Karpas-422 (cell line): ENCODE results near the gene RABGEF1. TPM values are rescaled to one million over a fixed set of nuclear protein-coding genes. Genes with fewer than 3 reads are reported as not detected.
"Not testable (repeated sequence)": the region's sequence is repeated elsewhere in the genome, so short reads cannot be mapped to it uniquely, and the experiment has no call there.

Experiments used
- DNase-seq: peaks from one replicate; pipeline ENCODE4 v3.0.0-alpha.2; 2015
- H2AFZ ChIP-seq: fragments of 200-600 bp; sonication (generic); 2 replicates; pipeline ENCODE4 v1.6.1; 2014; ENCODE audit warnings: antibody characterized with exemption, low read length, mixed read lengths
- H3K27ac ChIP-seq: fragments of 200-600 bp; sonication (generic); 2 replicates; pipeline ENCODE4 v1.5.1; 2014; ENCODE audit warnings: mild to moderate bottlenecking, low read length, moderate library complexity
- H3K27me3 ChIP-seq: fragments of 200-600 bp; sonication (generic); 2 replicates; pipeline ENCODE4 v1.6.1; 2014; ENCODE audit warnings: low read length, mixed read lengths
- H3K36me3 ChIP-seq: fragments of 200-600 bp; sonication (generic); 2 replicates; pipeline ENCODE4 v1.6.1; 2014; ENCODE audit warnings: low read length, mixed read lengths; ENCODE audit not compliant: insufficient read depth
- H3K4me1 ChIP-seq: fragments of 200-600 bp; sonication (generic); 2 replicates; pipeline ENCODE4 v1.6.1; 2014; ENCODE audit warnings: mild to moderate bottlenecking, low read length, mixed read lengths
- H3K4me2 ChIP-seq: fragments of 200-600 bp; sonication (generic); 2 replicates; pipeline ENCODE4 v1.6.1; 2014; ENCODE audit warnings: low read length, low read depth, mild to moderate bottlenecking; ENCODE audit not compliant: poor library complexity, severe bottlenecking
- H3K4me3 ChIP-seq: fragments of 200-600 bp; sonication (generic); 2 replicates; pipeline ENCODE4 v1.5.1; 2014; ENCODE audit warnings: mild to moderate bottlenecking, antibody characterized with exemption, low read length, mixed read lengths
- H3K79me2 ChIP-seq: fragments of 200-600 bp; sonication (generic); 2 replicates; pipeline ENCODE4 v1.6.1; 2014; ENCODE audit warnings: mild to moderate bottlenecking, low read length, mixed read lengths
- H3K9ac ChIP-seq: fragments of 200-600 bp; sonication (generic); 2 replicates; pipeline ENCODE4 v1.6.0; 2014; ENCODE audit warnings: low read length
- H3K9me2 ChIP-seq: fragments of 200-600 bp; sonication (generic), shearing (Covaris generic); replicated peaks from 2 replicates; pipeline ENCODE4 v1.6.0; 2014; ENCODE audit warnings: mild to moderate bottlenecking, low read length, moderate library complexity; ENCODE audit not compliant: insufficient read depth
- H3K9me3 ChIP-seq: fragments of 300-700, 200-600 bp; sonication (generic); 2 replicates; pipeline ENCODE4 v1.6.1; 2014; ENCODE audit warnings: low read length, mixed read lengths
- H4K20me1 ChIP-seq: fragments of 200-600 bp; sonication (generic); 2 replicates; pipeline ENCODE4 v1.6.1; 2014; ENCODE audit warnings: mild to moderate bottlenecking, antibody characterized with exemption, low read length, low read depth; ENCODE audit not compliant: insufficient read depth
- total RNA-seq: library from RNA; depleted of rRNA; stranded (reverse); fragments of >200 nt; shearing (Covaris generic); gene quantifications from 2 replicates; pipeline ENCODE4 v1.2.3, GENCODE V29; 2014; ENCODE audit warnings: low replicate concordance

The RABGEF1 gene
- total RNA-seq, 1 experiment from 2014 or later = 26.1 TPM

- Histone ChIP-seq H3K4me3 (no peak overlapping the region), H3K9me2 (no peaks in the 10 kb centered on the region), H3K36me3 (peaks cover 7% of the 10 kb centered on the region), H3K9ac (no peak overlapping the region), H3K4me2 (no peak overlapping the region), H3K9me3 (no peaks in the 10 kb centered on the region), H3K27me3 (no peaks in the 10 kb centered on the region), H4K20me1 (no peaks in the 10 kb centered on the region), H3K79me2 (peaks cover 9% of the 10 kb centered on the region; the same call in 1 of the 2 replicates), H3K4me1 (0 out of 2 replicates have a peak, but pooled peaks cover 3% of the 10 kb centered on the region), H2AFZ (no peak overlapping the region), H3K27ac (no peak overlapping the region)
- no peak for DNase-seq
Observed at GRCh38 chr7:66699998-66700397, 40.5 kb upstream of the RABGEF1 start.

DNA sequence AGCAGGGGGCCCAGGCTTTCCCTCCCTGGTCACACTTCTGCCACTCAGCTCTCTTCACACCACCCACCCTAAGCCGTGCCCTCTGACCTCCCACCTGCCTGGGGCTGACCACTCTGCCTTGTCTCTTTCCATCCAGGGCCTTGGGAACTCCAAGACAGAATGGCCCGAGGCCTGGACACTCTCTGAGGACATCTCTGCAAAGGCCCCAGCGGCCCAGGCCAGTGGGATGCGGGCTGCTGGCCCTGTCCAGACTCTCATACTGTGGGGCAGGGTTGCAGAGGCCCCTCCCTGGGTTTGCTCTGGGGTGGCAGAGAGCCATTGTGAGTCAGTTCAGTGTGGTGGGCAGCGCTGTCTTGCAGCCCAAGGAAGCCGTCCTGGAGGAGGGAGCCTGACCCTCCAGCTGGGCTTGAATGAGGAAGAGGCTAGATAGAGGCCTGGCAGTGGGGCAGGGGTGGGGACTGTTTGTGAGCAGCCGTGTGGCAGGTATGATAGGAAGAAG lies 39.9 kb upstream of the RABGEF1 start:
- peaks cover 9% of the 10 kb centered on the region; the same call in 1 of the 2 replicates for H3K79me2 ChIP-seq

DNA sequence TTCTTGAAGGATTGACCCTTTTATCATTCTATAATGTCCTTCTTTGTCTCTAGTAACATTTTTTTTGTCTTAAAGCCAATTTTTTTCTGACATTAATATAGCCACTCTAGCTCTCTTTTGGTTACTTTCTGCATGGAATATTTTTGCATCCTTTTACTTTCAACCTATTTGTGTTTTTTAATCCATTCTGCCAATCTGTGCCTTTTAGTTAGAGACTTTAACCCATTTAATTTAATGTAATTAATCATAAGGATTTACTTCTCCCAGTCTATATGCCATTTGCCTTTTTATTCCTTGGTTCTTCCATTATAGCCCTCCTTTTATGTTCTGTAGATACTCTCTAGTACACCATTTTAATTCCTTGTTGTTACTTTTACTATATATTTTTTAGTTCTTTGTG lies 32.7 kb upstream of the RABGEF1 start:
- DNase-seq = no peak
- no peak overlapping the region for H3K9ac ChIP-seq

More for the DNA sequence above, 39.9 kb upstream of the RABGEF1 start:
- Histone ChIP-seq H3K9me2 (no peaks in the 10 kb centered on the region), H3K27me3 (no peaks in the 10 kb centered on the region), H3K36me3 (peaks cover 8% of the 10 kb centered on the region), H2AFZ (no peak overlapping the region), H3K9ac (no peak overlapping the region), H3K4me2 (no peak overlapping the region), H3K9me3 (no peaks in the 10 kb centered on the region), H4K20me1 (no peaks in the 10 kb centered on the region), H3K4me1 (0 out of 2 replicates have a peak, but pooled peaks cover 3% of the 10 kb centered on the region), H3K4me3 (no peak overlapping the region), H3K27ac (no peak overlapping the region)
- DNase-seq = no peak

DNA sequence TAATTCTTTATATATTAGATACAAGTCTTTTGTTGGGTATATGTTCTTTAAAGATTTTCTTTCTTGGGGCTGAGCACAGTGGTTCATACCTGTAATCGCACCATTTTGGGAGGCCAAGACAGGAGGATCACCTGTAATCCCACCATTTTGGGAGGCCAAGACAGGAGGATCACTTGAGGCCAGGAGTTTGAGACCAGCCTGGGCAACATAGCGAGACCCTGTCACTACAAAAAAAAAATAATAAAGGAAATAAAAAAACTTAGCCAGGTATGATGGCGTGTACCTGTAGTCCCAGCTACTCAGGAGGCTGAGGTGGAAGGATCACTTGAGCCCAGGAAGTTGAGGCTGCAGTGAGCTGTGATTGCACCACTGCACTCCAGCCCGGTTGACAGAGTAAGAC lies 29.8 kb upstream of the RABGEF1 start:
- not testable (repeated sequence) for H3K4me3 ChIP-seq, H3K9ac ChIP-seq, H2AFZ ChIP-seq, H3K79me2 ChIP-seq, H3K9me2 ChIP-seq, H3K4me2 ChIP-seq, H3K27ac ChIP-seq, DNase-seq, H4K20me1 ChIP-seq, H3K4me1 ChIP-seq, H3K27me3 ChIP-seq
- H3K9me3 ChIP-seq = peaks cover 10% of the 10 kb centered on the region
- H3K36me3 ChIP-seq = peaks cover 50% of the 10 kb centered on the region

More for the DNA sequence above, 32.7 kb upstream of the RABGEF1 start:
- H3K27me3 ChIP-seq = no peaks in the 10 kb centered on the region
- no peaks in the 10 kb centered on the region for H4K20me1 ChIP-seq
- no peak overlapping the region for H3K4me2 ChIP-seq
- no peak overlapping the region for H3K4me3 ChIP-seq
- H3K4me1 ChIP-seq = 0 out of 2 replicates have a peak, but pooled peaks cover 3% of the 10 kb centered on the region
- no peak overlapping the region for H3K27ac ChIP-seq
- H3K9me3 ChIP-seq = no peaks in the 10 kb centered on the region
- H3K36me3 ChIP-seq = peaks cover 33% of the 10 kb centered on the region
- H3K9me2 ChIP-seq = no peaks in the 10 kb centered on the region
- peaks cover 12% of the 10 kb centered on the region; the same call in 1 of the 2 replicates for H3K79me2 ChIP-seq
- no peak overlapping the region for H2AFZ ChIP-seq

GRCh38 chr7:66713687-66714086 lies 26.8 kb upstream of the RABGEF1 start:
- Histone ChIP-seq H3K27ac (no peak overlapping the region), H3K9me3 (peaks cover 10% of the 10 kb centered on the region), H3K4me1 (peaks cover 23% of the 10 kb centered on the region), H3K4me3 (no peak overlapping the region), H3K79me2 (peaks cover 2% of the 10 kb centered on the region; the same call in 1 of the 2 replicates), H3K4me2 (no peak overlapping the region), H3K9ac (no peak overlapping the region), H3K9me2 (no peaks in the 10 kb centered on the region), H4K20me1 (no peaks in the 10 kb centered on the region), H3K36me3 (peaks cover 52% of the 10 kb centered on the region), H3K27me3 (no peaks in the 10 kb centered on the region), H2AFZ (no peak overlapping the region)
- no peak for DNase-seq

GRCh38 chr7:66716634-66717033 lies 23.9 kb upstream of the RABGEF1 start:
- not testable (repeated sequence) for DNase-seq, H3K79me2 ChIP-seq, H3K27ac ChIP-seq, H3K27me3 ChIP-seq, H3K9ac ChIP-seq, H3K9me2 ChIP-seq, H2AFZ ChIP-seq, H3K4me2 ChIP-seq, H4K20me1 ChIP-seq, H3K4me3 ChIP-seq
- Histone ChIP-seq H3K4me1 (peaks cover 48% of the 10 kb centered on the region), H3K9me3 (peaks cover 10% of the 10 kb centered on the region), H3K36me3 (peaks cover 45% of the 10 kb centered on the region)

- Histone ChIP-seq H3K9me2 (no peaks in the 10 kb centered on the region), H2AFZ (no peak overlapping the region), H3K4me2 (peak overlapping the region; percentile 27), H3K36me3 (peaks cover 35% of the 10 kb centered on the region), H3K4me3 (no peak overlapping the region), H4K20me1 (no peaks in the 10 kb centered on the region), H3K4me1 (peaks cover 40% of the 10 kb centered on the region), H3K27ac (peak overlapping the region; percentile 70), H3K9ac (no peak overlapping the region), H3K9me3 (no peaks in the 10 kb centered on the region), H3K79me2 (peaks cover 4% of the 10 kb centered on the region; the same call in 1 of the 2 replicates), H3K27me3 (no peaks in the 10 kb centered on the region)
- DNase-seq = peak; percentile 76
Observed at GRCh38 chr7:66720561-66720960, 20.0 kb upstream of the RABGEF1 start.

- DNase-seq = no peak
- H3K79me2 ChIP-seq = peaks cover 4% of the 10 kb centered on the region; the same call in 1 of the 2 replicates
- no peaks in the 10 kb centered on the region for H4K20me1 ChIP-seq
- H3K9me3 ChIP-seq = no peaks in the 10 kb centered on the region
- H2AFZ ChIP-seq = no peak overlapping the region
- no peak overlapping the region for H3K4me2 ChIP-seq
- H3K27me3 ChIP-seq = no peaks in the 10 kb centered on the region
- no peaks in the 10 kb centered on the region for H3K9me2 ChIP-seq
- peaks cover 26% of the 10 kb centered on the region for H3K36me3 ChIP-seq
- no peak overlapping the region for H3K9ac ChIP-seq
- no peak overlapping the region for H3K4me3 ChIP-seq
- H3K4me1 ChIP-seq = peaks cover 4% of the 10 kb centered on the region
- no peak overlapping the region for H3K27ac ChIP-seq
Observed at GRCh38 chr7:66725843-66726242, 14.7 kb upstream of the RABGEF1 start.
